ENCODE measurements around the gene ATP1A2. TPM values are rescaled to one million over a fixed set of nuclear protein-coding genes. Genes with fewer than 3 reads are reported as not detected.

The ATP1A2 gene
- total and polyA plus RNA-seq, 3 experiments from 2014 or later, result not detected

DNA sequence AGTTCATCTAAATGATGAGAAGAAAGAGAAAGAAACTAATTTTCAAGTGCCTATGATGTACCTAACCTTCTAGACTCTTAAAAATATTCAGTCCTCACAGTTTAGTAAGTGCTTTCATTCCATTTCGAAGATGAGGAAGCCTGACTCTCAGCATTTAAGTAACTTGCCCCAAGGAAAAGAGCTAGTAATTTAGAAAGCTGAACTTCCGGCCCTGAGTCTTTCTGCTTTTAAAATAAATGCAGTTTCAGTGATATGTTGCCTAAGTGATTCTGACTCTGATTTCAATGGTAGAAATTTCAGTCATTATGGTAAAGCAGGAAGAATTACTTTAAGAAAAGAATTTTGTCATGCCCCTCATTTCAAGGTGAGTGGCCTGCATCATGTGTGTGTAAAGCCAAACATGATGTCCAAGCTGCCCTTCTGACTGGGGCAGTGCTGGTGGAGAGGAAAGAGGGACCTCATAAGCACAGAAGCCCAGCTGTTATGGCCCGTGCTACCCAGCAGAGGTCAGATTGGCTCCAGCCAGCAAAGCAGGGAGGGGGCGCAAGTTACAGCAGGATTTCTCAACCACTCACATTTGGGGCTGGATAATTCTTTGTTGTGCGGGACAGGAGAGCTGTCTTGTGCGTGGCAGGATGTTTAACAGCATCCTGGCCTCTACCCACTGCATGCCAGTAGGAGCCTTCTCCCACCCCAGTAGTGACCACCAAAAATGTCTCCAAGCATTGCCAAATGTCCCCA lies 46.6 kb downstream of the ATP1A2 start:
- Histone ChIP-seq H3K4me1 (ENCODE audit: insufficient read depth, low read length) (no peaks in the 10 kb centered on the region), H3K36me3 (ENCODE audit: insufficient read depth, low read length) (no peaks in the 10 kb centered on the region), H3K27ac (ENCODE audit: low read depth, low read length) (no peak overlapping the region), H3K4me3 (ENCODE audit: low read length) (no peak overlapping the region), H3K9me3 (ENCODE audit: low read length) (no peaks in the 10 kb centered on the region), H3K27me3 (ENCODE audit: insufficient read depth, low read length, poor library complexity, severe bottlenecking) (peaks cover 7% of the 10 kb centered on the region)
- H3K4me1 Mint-ChIP-seq, result no peaks in the 10 kb centered on the region
- ChIA-PET CTCF (no interaction called here), POLR2A (no interaction called here)
- no peak overlapping the region for H3K27ac Mint-ChIP-seq
- H3K27me3 Mint-ChIP-seq, result peaks cover 17 to 45% of the 10 kb centered on the region in 2 donors
- H3K9me3 Mint-ChIP-seq, result no peaks in the 10 kb centered on the region
- DNase-seq, result no peak
- no peaks in the 10 kb centered on the region for H3K36me3 Mint-ChIP-seq
- no peak overlapping the region for H3K4me3 Mint-ChIP-seq

- POLR2A ChIA-PET, result no interaction called here
- DNase-seq, result no peak
- no peaks in the 10 kb centered on the region for H3K36me3 Mint-ChIP-seq
- no peak overlapping the region for H3K27ac ChIP-seq (ENCODE audit: low read depth, low read length)
- CTCF ChIA-PET, result no interaction called here
- H3K36me3 ChIP-seq (ENCODE audit: insufficient read depth, low read length), result no peaks in the 10 kb centered on the region
- no peak overlapping the region for H3K4me3 Mint-ChIP-seq
- peaks cover 19 to 45% of the 10 kb centered on the region in 2 donors for H3K27me3 Mint-ChIP-seq
- no peaks in the 10 kb centered on the region for H3K4me1 ChIP-seq (ENCODE audit: insufficient read depth, low read length)
- H3K9me3 ChIP-seq (ENCODE audit: low read length), result no peaks in the 10 kb centered on the region
- no peak overlapping the region for H3K4me3 ChIP-seq (ENCODE audit: low read length)
- no peaks in the 10 kb centered on the region for H3K9me3 Mint-ChIP-seq
- no peak overlapping the region for H3K27ac Mint-ChIP-seq
- no peaks in the 10 kb centered on the region for H3K4me1 Mint-ChIP-seq
- peaks cover 7% of the 10 kb centered on the region for H3K27me3 ChIP-seq (ENCODE audit: insufficient read depth, low read length, poor library complexity, severe bottlenecking)
Measured at GRCh38 chr1:160162931-160163330, 47.4 kb downstream of the ATP1A2 start.

- ChIA-PET POLR2A (no interaction called here), CTCF (no interaction called here)
- Histone ChIP-seq H3K27ac (ENCODE audit: low read depth, low read length) (no peak overlapping the region), H3K36me3 (ENCODE audit: insufficient read depth, low read length) (no peaks in the 10 kb centered on the region), H3K9me3 (ENCODE audit: low read length) (no peaks in the 10 kb centered on the region), H3K4me3 (ENCODE audit: low read length) (no peak overlapping the region), H3K4me1 (ENCODE audit: insufficient read depth, low read length) (no peaks in the 10 kb centered on the region), H3K27me3 (ENCODE audit: insufficient read depth, low read length, poor library complexity, severe bottlenecking) (peaks cover 7% of the 10 kb centered on the region)
- no peak overlapping the region for H3K4me3 Mint-ChIP-seq
- no peak overlapping the region for H3K27ac Mint-ChIP-seq
- H3K36me3 Mint-ChIP-seq, result no peaks in the 10 kb centered on the region
- H3K4me1 Mint-ChIP-seq, result no peaks in the 10 kb centered on the region
- H3K27me3 Mint-ChIP-seq, result peaks cover 20 to 45% of the 10 kb centered on the region in 2 donors
- no peak for DNase-seq
- H3K9me3 Mint-ChIP-seq, result no peaks in the 10 kb centered on the region
Measured at GRCh38 chr1:160163615-160164014, 48.1 kb downstream of the ATP1A2 start.

GRCh38 chr1:160164121-160164520 lies 48.6 kb downstream of the ATP1A2 start:
- H3K9me3 ChIP-seq (ENCODE audit: low read length), result no peaks in the 10 kb centered on the region
- no peaks in the 10 kb centered on the region for H3K36me3 ChIP-seq (ENCODE audit: insufficient read depth, low read length)
- H3K4me3 ChIP-seq (ENCODE audit: low read length), result no peak overlapping the region
- peaks cover 7% of the 10 kb centered on the region for H3K27me3 ChIP-seq (ENCODE audit: insufficient read depth, low read length, poor library complexity, severe bottlenecking)
- no peaks in the 10 kb centered on the region for H3K4me1 ChIP-seq (ENCODE audit: insufficient read depth, low read length)
- ChIA-PET POLR2A (no interaction called here), CTCF (no interaction called here)
- Mint-ChIP-seq H3K27me3 (peaks cover 20 to 40% of the 10 kb centered on the region in 2 donors), H3K9me3 (no peaks in the 10 kb centered on the region), H3K4me1 (peaks cover under 1 to 1% (median under 1%) of the 10 kb centered on the region in 3 donors), H3K4me3 (no peak overlapping the region), H3K36me3 (no peaks in the 10 kb centered on the region), H3K27ac (no peak overlapping the region)
- H3K27ac ChIP-seq (ENCODE audit: low read depth, low read length), result no peak overlapping the region
- DNase-seq, result no peak

DNA sequence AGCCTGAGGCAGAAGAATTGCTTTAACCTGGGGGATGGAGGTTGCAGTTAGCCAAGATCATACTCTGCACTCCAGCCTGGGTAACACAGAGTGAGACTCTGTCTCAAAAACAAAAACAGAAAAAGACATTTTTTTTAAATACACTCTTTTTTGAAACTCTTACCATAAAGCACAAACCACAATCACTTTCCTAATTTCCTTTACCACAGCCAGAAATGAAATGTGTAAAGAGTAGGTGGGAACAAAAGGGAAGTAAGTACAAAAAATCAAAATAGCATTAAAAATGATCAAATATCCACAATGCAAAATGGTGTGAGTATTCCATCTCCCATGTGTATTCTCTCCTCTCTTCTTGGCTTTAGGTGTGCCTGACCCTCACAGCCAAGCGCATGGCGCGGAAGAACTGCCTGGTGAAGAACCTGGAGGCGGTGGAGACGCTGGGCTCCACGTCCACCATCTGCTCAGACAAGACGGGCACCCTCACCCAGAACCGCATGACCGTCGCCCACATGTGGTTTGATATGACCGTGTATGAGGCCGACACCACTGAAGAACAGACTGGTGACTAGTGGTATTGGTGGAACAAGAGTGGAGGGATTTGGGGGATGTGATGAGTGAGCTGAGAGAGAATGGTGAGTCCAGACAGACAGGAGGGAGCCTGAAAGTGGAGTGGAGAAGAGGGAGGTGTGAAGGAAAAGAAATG lies 50.8 kb downstream of the ATP1A2 start:
- peak overlapping the region in 2 of 8 donors; percentile 3 to 83 for H3K27ac Mint-ChIP-seq
- H3K27ac ChIP-seq (ENCODE audit: low read depth, low read length), result no peak overlapping the region
- H3K9me3 ChIP-seq (ENCODE audit: low read length), result no peaks in the 10 kb centered on the region
- no peaks in the 10 kb centered on the region for H3K36me3 Mint-ChIP-seq
- no peaks in the 10 kb centered on the region for H3K9me3 Mint-ChIP-seq
- H3K27me3 ChIP-seq (ENCODE audit: insufficient read depth, low read length, poor library complexity, severe bottlenecking), result peaks cover 7% of the 10 kb centered on the region
- peaks cover 7 to 9% (median 7%) of the 10 kb centered on the region in 3 donors for H3K4me1 Mint-ChIP-seq
- ChIA-PET CTCF (no interaction called here), POLR2A (no interaction called here)
- H3K27me3 Mint-ChIP-seq, result peaks cover 18 to 40% of the 10 kb centered on the region in 2 donors
- DNase-seq, result no peak
- no peaks in the 10 kb centered on the region for H3K36me3 ChIP-seq (ENCODE audit: insufficient read depth, low read length)
- H3K4me3 ChIP-seq (ENCODE audit: low read length), result no peak overlapping the region
- H3K4me3 Mint-ChIP-seq, result no peak overlapping the region
- no peaks in the 10 kb centered on the region for H3K4me1 ChIP-seq (ENCODE audit: insufficient read depth, low read length)

DNA sequence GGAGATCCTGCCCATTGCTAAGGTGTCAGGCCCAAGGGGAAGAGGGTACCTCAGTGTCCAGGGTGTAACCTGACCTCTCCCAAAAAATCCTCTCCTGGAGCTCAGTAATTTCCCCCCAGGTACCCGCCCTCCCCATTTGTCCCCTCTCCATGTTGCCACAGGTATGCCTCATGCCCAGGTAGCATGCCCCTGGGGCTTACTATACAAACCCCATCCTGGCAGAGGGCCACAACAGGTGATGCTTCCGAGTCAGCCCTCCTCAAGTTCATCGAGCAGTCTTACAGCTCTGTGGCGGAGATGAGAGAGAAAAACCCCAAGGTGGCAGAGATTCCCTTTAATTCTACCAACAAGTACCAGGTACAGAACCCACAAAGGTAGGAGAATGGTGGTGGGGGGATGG lies 51.5 kb downstream of the ATP1A2 start:
- no peaks in the 10 kb centered on the region for H3K4me1 ChIP-seq (ENCODE audit: insufficient read depth, low read length)
- H3K4me3 Mint-ChIP-seq, result no peak overlapping the region
- H3K4me3 ChIP-seq (ENCODE audit: low read length), result no peak overlapping the region
- no peak overlapping the region for H3K27ac ChIP-seq (ENCODE audit: low read depth, low read length)
- POLR2A ChIA-PET, result interaction anchor here (1.0 kb wide), 1 partner anchor 94 kb away, joined by 3 read pairs; no protein-coding TSS in a partner anchor
- H3K9me3 ChIP-seq (ENCODE audit: low read length), result no peaks in the 10 kb centered on the region
- H3K27me3 Mint-ChIP-seq, result peaks cover 18 to 41% of the 10 kb centered on the region in 2 donors
- CTCF ChIA-PET, result no interaction called here
- no peaks in the 10 kb centered on the region for H3K36me3 Mint-ChIP-seq
- peaks cover 7 to 9% (median 7%) of the 10 kb centered on the region in 3 donors for H3K4me1 Mint-ChIP-seq
- H3K9me3 Mint-ChIP-seq, result no peaks in the 10 kb centered on the region
- DNase-seq, result no peak
- no peaks in the 10 kb centered on the region for H3K36me3 ChIP-seq (ENCODE audit: insufficient read depth, low read length)
- peak overlapping the region in 1 of 8 donors; percentile 80 for H3K27ac Mint-ChIP-seq
- peaks cover 7% of the 10 kb centered on the region for H3K27me3 ChIP-seq (ENCODE audit: insufficient read depth, low read length, poor library complexity, severe bottlenecking)

DNA sequence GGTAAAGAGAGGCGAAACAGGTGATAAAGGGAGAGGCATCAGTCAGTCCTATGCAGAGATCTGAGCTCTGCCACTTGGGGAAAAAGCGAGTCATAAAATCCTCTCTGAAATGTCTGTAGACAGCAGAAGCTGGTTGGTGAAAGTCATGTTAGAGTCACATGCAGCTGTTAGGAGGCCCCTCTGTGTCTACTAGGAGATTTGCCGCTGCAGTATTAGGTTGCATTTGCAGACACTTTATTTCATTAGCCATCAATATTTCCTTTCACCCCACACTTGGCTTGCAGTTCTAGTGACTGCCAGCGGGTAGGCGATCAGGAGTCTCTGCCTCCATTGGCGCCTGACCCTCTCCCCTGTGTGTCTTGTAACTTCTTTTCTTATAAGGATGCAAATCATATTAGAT lies 52.0 kb downstream of the ATP1A2 start:
- Histone ChIP-seq H3K4me3 (ENCODE audit: low read length) (no peak overlapping the region), H3K27ac (ENCODE audit: low read depth, low read length) (no peak overlapping the region), H3K36me3 (ENCODE audit: insufficient read depth, low read length) (no peaks in the 10 kb centered on the region), H3K9me3 (ENCODE audit: low read length) (no peaks in the 10 kb centered on the region), H3K27me3 (ENCODE audit: insufficient read depth, low read length, poor library complexity, severe bottlenecking) (peaks cover 7% of the 10 kb centered on the region), H3K4me1 (ENCODE audit: insufficient read depth, low read length) (no peaks in the 10 kb centered on the region)
- H3K36me3 Mint-ChIP-seq, result no peaks in the 10 kb centered on the region
- no peak overlapping the region for H3K4me3 Mint-ChIP-seq
- H3K4me1 Mint-ChIP-seq, result peaks cover 7 to 9% (median 7%) of the 10 kb centered on the region in 3 donors
- CTCF ChIA-PET, result no interaction called here
- DNase-seq, result no peak
- POLR2A ChIA-PET, result interaction anchor here (1.0 kb wide), 1 partner anchor 94 kb away, joined by 3 read pairs; no protein-coding TSS in a partner anchor
- H3K27ac Mint-ChIP-seq, result peak overlapping the region in 1 of 8 donors; percentile 80
- no peaks in the 10 kb centered on the region for H3K9me3 Mint-ChIP-seq
- H3K27me3 Mint-ChIP-seq, result peaks cover 20 to 43% of the 10 kb centered on the region in 2 donors

DNA sequence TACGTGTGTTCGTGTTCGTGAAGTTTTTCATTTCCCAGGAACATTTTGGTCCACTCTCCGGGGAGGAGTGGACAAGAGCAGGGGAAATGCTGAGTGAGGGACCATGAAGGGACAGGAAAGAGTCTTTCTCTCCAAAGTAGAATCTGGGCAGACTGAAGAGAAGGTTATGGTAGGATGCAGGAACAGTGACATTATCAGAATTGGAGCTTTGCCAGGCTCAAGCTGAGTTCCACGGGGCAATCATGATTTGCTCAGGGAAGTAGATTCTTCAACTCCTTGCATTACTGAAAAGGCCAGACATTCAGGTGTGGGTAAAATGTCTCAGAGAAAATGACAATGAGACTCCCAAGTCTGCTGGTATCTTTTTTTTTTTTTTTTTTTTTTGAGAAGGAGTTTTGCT lies 52.5 kb downstream of the ATP1A2 start:
- ChIA-PET CTCF (no interaction called here), POLR2A (no interaction called here)
- Histone ChIP-seq H3K9me3 (ENCODE audit: low read length) (no peaks in the 10 kb centered on the region), H3K4me3 (ENCODE audit: low read length) (no peak overlapping the region), H3K27me3 (ENCODE audit: insufficient read depth, low read length, poor library complexity, severe bottlenecking) (peaks cover 7% of the 10 kb centered on the region), H3K36me3 (ENCODE audit: insufficient read depth, low read length) (no peaks in the 10 kb centered on the region), H3K27ac (ENCODE audit: low read depth, low read length) (no peak overlapping the region), H3K4me1 (ENCODE audit: insufficient read depth, low read length) (no peaks in the 10 kb centered on the region)
- Mint-ChIP-seq H3K36me3 (no peaks in the 10 kb centered on the region), H3K27ac (no peak overlapping the region), H3K4me1 (peaks cover 7 to 9% (median 7%) of the 10 kb centered on the region in 3 donors), H3K4me3 (no peak overlapping the region), H3K27me3 (peaks cover 23 to 48% of the 10 kb centered on the region in 2 donors), H3K9me3 (no peaks in the 10 kb centered on the region)
- DNase-seq, result no peak
